GM12865 (cell line): ENCODE data around the gene SETD2.
"Not testable (repeated sequence)": the region's sequence is repeated elsewhere in the genome, so short reads cannot be mapped to it uniquely, and the experiment has no call there.

Experiments
- DNase-seq: peaks from one replicate; pipeline ENCODE4 v3.0.0; 2010; ENCODE audit warnings: low read depth
- H3K4me3 ChIP-seq: 2 replicates; pipeline ENCODE4 v1.5.1; 2011; ENCODE audit warnings: mild to moderate bottlenecking, low read depth, low read length, control low read depth
- TF ChIP-seq, protein P1 (sequence below): IDR thresholded peaks from 2 replicates; pipeline ENCODE4 v1.5.1; 2011; ENCODE audit warnings: low read length, control low read depth, low read depth, inconsistent platforms; ENCODE audit not compliant: insufficient read depth; ENCODE audit errors: missing control alignments

SETD2 gene

GRCh38 chr3:47054412-47054811 is 109.5 kb downstream of the SETD2 start:
- TF ChIP-seq, protein P1, sequence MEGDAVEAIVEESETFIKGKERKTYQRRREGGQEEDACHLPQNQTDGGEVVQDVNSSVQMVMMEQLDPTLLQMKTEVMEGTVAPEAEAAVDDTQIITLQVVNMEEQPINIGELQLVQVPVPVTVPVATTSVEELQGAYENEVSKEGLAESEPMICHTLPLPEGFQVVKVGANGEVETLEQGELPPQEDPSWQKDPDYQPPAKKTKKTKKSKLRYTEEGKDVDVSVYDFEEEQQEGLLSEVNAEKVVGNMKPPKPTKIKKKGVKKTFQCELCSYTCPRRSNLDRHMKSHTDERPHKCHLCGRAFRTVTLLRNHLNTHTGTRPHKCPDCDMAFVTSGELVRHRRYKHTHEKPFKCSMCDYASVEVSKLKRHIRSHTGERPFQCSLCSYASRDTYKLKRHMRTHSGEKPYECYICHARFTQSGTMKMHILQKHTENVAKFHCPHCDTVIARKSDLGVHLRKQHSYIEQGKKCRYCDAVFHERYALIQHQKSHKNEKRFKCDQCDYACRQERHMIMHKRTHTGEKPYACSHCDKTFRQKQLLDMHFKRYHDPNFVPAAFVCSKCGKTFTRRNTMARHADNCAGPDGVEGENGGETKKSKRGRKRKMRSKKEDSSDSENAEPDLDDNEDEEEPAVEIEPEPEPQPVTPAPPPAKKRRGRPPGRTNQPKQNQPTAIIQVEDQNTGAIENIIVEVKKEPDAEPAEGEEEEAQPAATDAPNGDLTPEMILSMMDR = no peak
- no peak overlapping the region for H3K4me3 ChIP-seq
- peak; percentile 35 for DNase-seq

- no peak overlapping the region for H3K4me3 ChIP-seq
- no peak for DNase-seq
- TF ChIP-seq, protein P1 = no peak
These were observed 116.2 kb downstream of the SETD2 start for GRCh38 chr3:47047673-47048072.

DNA sequence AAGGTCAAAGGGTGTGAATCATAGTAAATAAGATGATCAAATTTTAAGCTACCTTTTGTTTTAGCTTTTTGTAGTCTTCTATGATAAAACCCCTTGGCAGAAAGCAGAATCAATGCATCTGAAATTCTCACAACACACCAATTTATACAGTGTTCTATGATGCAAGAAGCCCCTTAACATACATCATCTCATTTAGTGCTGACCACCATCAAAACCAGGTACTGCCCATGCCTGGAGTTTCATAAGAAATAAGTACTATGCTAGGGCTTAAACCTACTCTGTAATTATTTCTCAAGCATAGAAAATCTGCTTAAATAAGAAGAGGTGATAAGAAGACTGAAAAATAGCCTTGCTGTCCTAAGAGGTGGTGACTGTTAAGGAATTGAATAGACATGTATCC is 116.8 kb downstream of the SETD2 start:
- H3K4me3 ChIP-seq = no peak overlapping the region
- TF ChIP-seq, protein P1 = no peak
- DNase-seq = no peak

GRCh38 chr3:47042231-47042791 is 121.6 kb downstream of the SETD2 start:
- no peak overlapping the region for H3K4me3 ChIP-seq
- TF ChIP-seq, protein P1 = no peak

DNA sequence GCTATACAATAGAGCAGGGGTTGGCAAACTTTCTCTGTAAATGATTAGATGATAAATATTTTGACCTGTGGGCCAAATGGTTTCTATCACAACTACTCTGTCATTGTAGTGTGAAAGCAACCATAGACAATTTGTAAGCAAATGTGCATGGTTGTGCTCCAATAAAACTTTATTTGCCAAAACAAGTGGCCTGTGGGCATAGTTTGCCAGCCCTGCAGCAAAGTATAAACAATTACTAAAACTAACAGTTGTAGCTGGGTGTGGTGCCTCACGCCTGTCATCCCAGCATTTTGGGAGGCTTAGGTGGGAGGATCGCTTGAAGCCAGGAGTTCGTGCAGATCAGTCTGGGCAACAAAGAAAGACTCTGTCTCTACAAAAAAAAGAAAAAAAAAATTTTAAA is 122.8 kb downstream of the SETD2 start:
- TF ChIP-seq, protein P1 = no peak
- DNase-seq = no peak
- no peak overlapping the region for H3K4me3 ChIP-seq

More at GRCh38 chr3:47042231-47042791, 121.6 kb downstream of the SETD2 start:
- no peak for DNase-seq

GRCh38 chr3:47037302-47037701 is 126.6 kb downstream of the SETD2 start:
- DNase-seq, H3K4me3 ChIP-seq: not testable (repeated sequence)

DNA sequence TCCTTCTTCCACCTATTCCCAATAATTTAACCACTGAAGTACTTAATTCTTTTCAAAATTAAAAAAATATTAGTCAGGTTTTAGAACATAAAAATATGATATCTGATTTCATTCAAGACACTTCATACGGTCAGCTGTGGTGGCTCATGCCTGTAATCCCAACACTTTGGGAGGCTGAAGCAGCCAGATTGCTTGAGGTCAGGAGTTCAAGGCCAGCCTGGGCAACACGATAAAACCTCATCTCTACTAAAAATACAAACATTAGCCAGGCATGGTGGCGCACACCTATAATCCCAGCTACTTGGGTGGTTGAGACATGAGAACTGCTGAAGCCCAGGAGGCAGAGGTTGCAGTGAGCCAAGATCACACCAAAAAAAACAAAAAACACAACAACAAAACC is 127.8 kb downstream of the SETD2 start:
- no peak overlapping the region for H3K4me3 ChIP-seq
- TF ChIP-seq, protein P1 = no peak
- DNase-seq = no peak
